Measurements from ENCODE around the gene RLBP1. TPM values are rescaled to one million over a fixed set of nuclear protein-coding genes. Genes with fewer than 3 reads are reported as not detected.

Gene RLBP1
- total and polyA plus RNA-seq, 12 donors, result 0.10 to 0.16 TPM; not detected in 10

GRCh38 chr15:89178307-89178977 lies 42.9 kb downstream of the RLBP1 start:
- no peaks in the 10 kb centered on the region for H3K27me3 ChIP-seq
- H3K27ac ChIP-seq, result peak overlapping the region in 2 of 5 donors; percentile 15 to 22
- intact Hi-C loops (cut with DNase I), result loop anchor here (2.0 to 10.0 kb wide), 3 partner anchors 94 to 121 kb away; partner anchors contain the start of gene ABHD2 (in 1 of the 2)
- peaks cover 7 to 8% of the 10 kb centered on the region in 2 donors for H3K4me1 ChIP-seq (replicated peaks in 1 of 2)
- peak in 3 of 7 donors; percentile 32 to 63 (median 49) for DNase-seq
- H3K36me3 ChIP-seq (replicated peaks in 1 of 2), result peaks cover 0 to 34% of the 10 kb centered on the region in 2 donors
- no peak overlapping the region for H3K4me3 ChIP-seq
- no peak for TF ChIP-seq POLR2A (IDR thresholded peaks at IDR 0.05)
- TF ChIP-seq CTCF (IDR thresholded peaks at IDR 0.05), result no peak
- no peaks in the 10 kb centered on the region for H3K9me3 ChIP-seq (replicated peaks in 1 of 3)
- 75 to 87% (median 80%) methylated on average over 8 to 11 of the region's 11 CpGs for WGBS, 4 donors

- peak overlapping the region in 1 of 5 donors; percentile 22 for H3K27ac ChIP-seq
- no peaks in the 10 kb centered on the region for H3K9me3 ChIP-seq (replicated peaks in 1 of 3)
- no peak overlapping the region for H3K4me3 ChIP-seq
- H3K36me3 ChIP-seq (replicated peaks in 1 of 2), result peaks cover 0 to 34% of the 10 kb centered on the region in 2 donors
- TF ChIP-seq CTCF (IDR thresholded peaks at IDR 0.05) (peak; percentile 80 to 87 (median 84)), POLR2A (IDR thresholded peaks at IDR 0.05) (no peak)
- H3K4me1 ChIP-seq (replicated peaks in 1 of 2), result peaks cover 7 to 15% of the 10 kb centered on the region in 2 donors
- H3K27me3 ChIP-seq, result no peaks in the 10 kb centered on the region
- intact Hi-C loops (cut with DNase I), result loop anchor here (2.0 to 10.0 kb wide), 3 partner anchors 93 to 120 kb away; partner anchors contain the start of gene ABHD2 (in 1 of the 2)
- DNase-seq, result peak; percentile 60 to 86 (median 66)
- 11 to 15% (median 12%) methylated on average over 6 of the region's 6 CpGs for WGBS, 4 donors
These were observed 43.6 kb downstream of the RLBP1 start for GRCh38 chr15:89177633-89178306.

GRCh38 chr15:89177116-89177515 lies 44.3 kb downstream of the RLBP1 start:
- intact Hi-C loops (cut with DNase I), result loop anchor here in 1 of 2 donors (5.0 to 10.0 kb wide), 2 partner anchors 92 to 120 kb away; partner anchors contain the start of gene ABHD2
- H3K36me3 ChIP-seq (replicated peaks in 1 of 2), result peaks cover 0 to 34% of the 10 kb centered on the region in 2 donors
- 89 to 96% (median 95%) methylated on average over 10 to 12 of the region's 12 CpGs for WGBS, 4 donors

More at GRCh38 chr15:89177116-89177515, 44.3 kb downstream of the RLBP1 start:
- Histone ChIP-seq H3K9me3 (replicated peaks in 1 of 3) (no peaks in the 10 kb centered on the region), H3K27ac (no peak overlapping the region), H3K4me3 (no peak overlapping the region), H3K27me3 (no peaks in the 10 kb centered on the region), H3K4me1 (replicated peaks in 1 of 2) (peaks cover 7 to 18% of the 10 kb centered on the region in 2 donors)
- TF ChIP-seq POLR2A (IDR thresholded peaks at IDR 0.05) (no peak), CTCF (IDR thresholded peaks at IDR 0.05) (no peak)
- DNase-seq, result no peak
